Smooth muscle cell (in vitro differentiated cells): Measurements from ENCODE around the gene TRIM44. TPM values are rescaled to one million over a fixed set of nuclear protein-coding genes. Genes with fewer than 3 reads are reported as not detected.
"Not testable (repeated sequence)": the region's sequence is repeated elsewhere in the genome, so short reads cannot be mapped to it uniquely, and the experiment has no call there.

Experiments
- DNase-seq: peaks from one replicate; lab custom pipeline; 2025; ENCODE audit not compliant: unreplicated experiment; lab: John Stamatoyannopoulos, UW
- H2AFZ ChIP-seq: fragments of 200-600 bp; sonication (generic); 2 replicates; pipeline ENCODE4 v1.6.0; 2016; ENCODE audit warnings: antibody characterized with exemption, low read depth, mild to moderate bottlenecking
- H3F3A ChIP-seq: fragments of 200-600 bp; sonication (generic); 2 replicates; pipeline ENCODE4 v1.6.0; 2017; ENCODE audit warnings: antibody characterized with exemption, low read depth
- H3K27ac ChIP-seq: fragments of 200-600 bp; sonication (generic); 2 replicates; pipeline ENCODE4 v1.5.1; 2016; ENCODE audit warnings: low read depth, mild to moderate bottlenecking
- H3K27me3 ChIP-seq: fragments of 200-600 bp; sonication (generic); 2 replicates; pipeline ENCODE4 v1.6.1; 2016; ENCODE audit warnings: low read depth, mild to moderate bottlenecking
- H3K36me3 ChIP-seq: fragments of 200-600 bp; sonication (generic); 2 replicates; pipeline ENCODE4 v1.5.1; 2016; ENCODE audit warnings: low read depth
- H3K4me1 ChIP-seq: fragments of 200-600 bp; sonication (generic); 2 replicates; pipeline ENCODE4 v1.5.1; 2016; ENCODE audit warnings: low read depth
- H3K4me2 ChIP-seq: fragments of 200-600 bp; sonication (generic); 2 replicates; pipeline ENCODE4 v1.6.0; 2016; ENCODE audit warnings: mild to moderate bottlenecking
- H3K4me3 ChIP-seq: fragments of 200-600 bp; sonication (generic); 2 replicates; pipeline ENCODE4 v1.5.1; 2016; ENCODE audit warnings: mild to moderate bottlenecking
- H3K79me2 ChIP-seq: fragments of 200-600 bp; sonication (generic); 2 replicates; pipeline ENCODE4 v1.6.0; 2016; ENCODE audit warnings: low read depth, mild to moderate bottlenecking
- H3K9ac ChIP-seq: fragments of 200-600 bp; sonication (generic); 2 replicates; pipeline ENCODE4 v1.6.0; 2016; ENCODE audit warnings: low read depth
- H3K9me3 ChIP-seq: fragments of 200-600 bp; sonication (generic); replicated peaks from 2 replicates; pipeline ENCODE4 v1.5.1; 2016; ENCODE audit warnings: low read depth
- H4K20me1 ChIP-seq: fragments of 200-600 bp; sonication (generic); 2 replicates; pipeline ENCODE4 v1.6.0; 2016; ENCODE audit warnings: low read depth
- WGBS: methylation state at CpG from one replicate; pipeline ENCODE4 v1.1.7; 2016; ENCODE audit warnings: low lambda C conversion rate; 5-methylcytosine and 5-hydroxymethylcytosine counted together
- polyA plus RNA-seq: library from polyadenylated mRNA; unstranded; fragments of >200 nt; fragmentation: Nextera tagmentation; extraction: Ambion mirVana; gene quantifications from 2 replicates; pipeline ENCODE4 v1.2.1, GENCODE V29; 2016
- total RNA-seq: library from RNA; depleted of rRNA; stranded (reverse); fragments of >200 nt; gene quantifications from 2 replicates; pipeline ENCODE4 v1.2.3, GENCODE V29; 2014
- TF ChIP-seq, protein P1 (sequence below): fragments of 200-600 bp; sonication (generic); IDR thresholded peaks from 2 replicates; pipeline ENCODE4 v1.5.1; 2017; ENCODE audit warnings: borderline replicate concordance, mild to moderate bottlenecking, antibody characterized with exemption; ENCODE audit not compliant: insufficient read depth, poor library complexity, severe bottlenecking

Gene TRIM44
- total and polyA plus RNA-seq, 2 experiments from 2014 or later = 20.9 to 32.9 TPM

DNA sequence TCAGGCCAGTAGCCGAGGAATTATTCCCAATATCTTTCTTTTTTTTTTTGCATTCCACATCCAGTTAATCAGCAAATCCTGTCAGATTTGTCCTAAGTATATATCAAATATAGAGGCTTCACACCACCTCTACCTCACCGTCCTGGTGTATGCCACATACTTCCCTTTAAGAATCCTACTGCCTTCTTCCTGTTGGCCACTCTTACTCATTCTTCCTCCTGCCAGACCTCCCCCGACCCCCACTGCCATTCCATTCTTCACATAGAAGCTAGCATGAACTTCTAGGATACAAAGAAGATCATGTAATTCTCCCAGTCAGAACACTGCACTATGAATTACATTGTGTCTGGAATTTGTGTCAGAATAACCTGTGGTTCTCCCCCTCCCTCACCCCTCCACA lies 89.5 kb downstream of the TRIM44 start:
- H3K27me3 ChIP-seq = no peaks in the 10 kb centered on the region
- H3K9me3 ChIP-seq = no peaks in the 10 kb centered on the region
- peaks cover 43% of the 10 kb centered on the region for H4K20me1 ChIP-seq
- 74% methylated on average over 3 of the region's 3 CpGs for WGBS
- H3K4me1 ChIP-seq = no peaks in the 10 kb centered on the region
- H3K4me2 ChIP-seq = no peak overlapping the region
- no peak for DNase-seq
- no peak overlapping the region for H3K27ac ChIP-seq
- no peaks in the 10 kb centered on the region for H3F3A ChIP-seq
- no peak overlapping the region for H3K9ac ChIP-seq
- peaks cover 5% of the 10 kb centered on the region for H3K79me2 ChIP-seq
- TF ChIP-seq, protein P1, sequence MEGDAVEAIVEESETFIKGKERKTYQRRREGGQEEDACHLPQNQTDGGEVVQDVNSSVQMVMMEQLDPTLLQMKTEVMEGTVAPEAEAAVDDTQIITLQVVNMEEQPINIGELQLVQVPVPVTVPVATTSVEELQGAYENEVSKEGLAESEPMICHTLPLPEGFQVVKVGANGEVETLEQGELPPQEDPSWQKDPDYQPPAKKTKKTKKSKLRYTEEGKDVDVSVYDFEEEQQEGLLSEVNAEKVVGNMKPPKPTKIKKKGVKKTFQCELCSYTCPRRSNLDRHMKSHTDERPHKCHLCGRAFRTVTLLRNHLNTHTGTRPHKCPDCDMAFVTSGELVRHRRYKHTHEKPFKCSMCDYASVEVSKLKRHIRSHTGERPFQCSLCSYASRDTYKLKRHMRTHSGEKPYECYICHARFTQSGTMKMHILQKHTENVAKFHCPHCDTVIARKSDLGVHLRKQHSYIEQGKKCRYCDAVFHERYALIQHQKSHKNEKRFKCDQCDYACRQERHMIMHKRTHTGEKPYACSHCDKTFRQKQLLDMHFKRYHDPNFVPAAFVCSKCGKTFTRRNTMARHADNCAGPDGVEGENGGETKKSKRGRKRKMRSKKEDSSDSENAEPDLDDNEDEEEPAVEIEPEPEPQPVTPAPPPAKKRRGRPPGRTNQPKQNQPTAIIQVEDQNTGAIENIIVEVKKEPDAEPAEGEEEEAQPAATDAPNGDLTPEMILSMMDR = no peak
- no peaks in the 10 kb centered on the region for H3K36me3 ChIP-seq
- H3K4me3 ChIP-seq = no peak overlapping the region
- no peak overlapping the region for H2AFZ ChIP-seq

DNA sequence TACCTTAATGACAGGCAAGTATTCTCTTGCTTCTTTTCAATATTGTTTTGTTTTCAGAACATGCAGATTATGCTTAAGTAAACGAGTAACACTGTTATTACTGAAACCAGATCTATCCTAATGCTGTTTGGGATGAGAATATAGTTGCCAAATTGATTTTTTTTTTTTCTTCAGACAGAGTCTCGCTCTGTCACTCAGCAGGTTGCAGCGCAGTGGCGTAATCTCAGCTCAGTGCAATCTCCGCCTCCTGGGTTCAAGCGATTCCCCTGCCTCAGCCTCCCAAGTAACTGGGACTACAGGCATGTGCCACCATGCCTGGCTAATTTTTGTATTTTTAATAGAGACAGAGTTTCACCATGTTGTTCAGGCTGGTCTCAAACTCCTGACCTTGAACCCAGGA lies 91.0 kb downstream of the TRIM44 start:
- H3K79me2 ChIP-seq, H2AFZ ChIP-seq, H3K9me3 ChIP-seq, H3K36me3 ChIP-seq, H3K4me2 ChIP-seq, H3K27me3 ChIP-seq, H3K4me3 ChIP-seq, H3K27ac ChIP-seq, DNase-seq, H3K9ac ChIP-seq, H3K4me1 ChIP-seq, H3F3A ChIP-seq: not testable (repeated sequence)
- peaks cover 31% of the 10 kb centered on the region for H4K20me1 ChIP-seq
- WGBS = 98% methylated on average over 6 of the region's 6 CpGs

DNA sequence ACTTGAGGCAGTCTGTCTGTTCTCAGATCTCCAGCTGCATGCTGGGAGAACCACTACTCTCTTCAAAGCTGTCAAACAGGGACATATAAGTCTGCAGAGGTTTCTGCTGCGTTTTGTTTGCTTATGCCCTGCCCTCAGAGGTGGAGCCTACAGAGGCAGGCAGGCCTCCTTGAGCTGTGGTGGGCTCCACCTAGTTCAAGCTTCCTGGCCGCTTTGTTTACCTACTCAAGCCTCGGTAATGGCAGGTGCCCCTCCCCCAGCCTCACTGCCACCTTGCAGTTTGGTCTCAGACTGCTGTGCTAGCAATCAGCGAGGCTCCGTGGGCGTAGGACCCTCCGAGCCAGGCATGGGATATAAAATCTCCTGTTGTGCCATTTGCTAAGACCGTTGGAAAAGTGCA lies 97.4 kb downstream of the TRIM44 start:
- not testable (repeated sequence) for DNase-seq, H3K36me3 ChIP-seq, H3K27me3 ChIP-seq, H3K4me1 ChIP-seq, H3K9me3 ChIP-seq, H3K79me2 ChIP-seq, H3K4me3 ChIP-seq, H2AFZ ChIP-seq, H3F3A ChIP-seq, H3K4me2 ChIP-seq, H3K9ac ChIP-seq, H3K27ac ChIP-seq
- H4K20me1 ChIP-seq = peaks cover 51% of the 10 kb centered on the region
- WGBS = 70% methylated on average over 8 of the region's 8 CpGs

DNA sequence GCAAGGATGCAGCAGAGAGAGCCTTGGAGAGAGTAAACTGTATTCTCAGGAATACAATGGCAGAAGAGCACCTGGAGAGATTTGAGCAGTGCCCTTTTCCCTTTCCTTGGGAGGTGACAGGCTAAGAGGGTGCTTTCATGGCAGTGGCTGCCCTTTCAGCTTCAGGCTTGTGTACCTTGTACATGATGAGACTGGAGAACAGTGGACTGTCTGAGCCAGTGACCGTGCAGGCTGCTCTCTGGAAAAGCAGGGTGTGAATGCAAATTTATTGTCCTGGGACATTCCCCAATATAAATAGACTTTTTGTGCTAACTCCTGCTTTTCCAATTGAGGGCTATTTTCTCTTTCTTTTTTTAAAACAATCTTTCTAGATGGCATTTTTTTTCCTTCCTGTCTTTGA lies 99.3 kb downstream of the TRIM44 start:
- H3K9me3 ChIP-seq = no peaks in the 10 kb centered on the region
- peaks cover 9% of the 10 kb centered on the region for H3K79me2 ChIP-seq
- no peaks in the 10 kb centered on the region for H3K36me3 ChIP-seq
- H3K9ac ChIP-seq = no peak overlapping the region
- peaks cover 67% of the 10 kb centered on the region for H4K20me1 ChIP-seq
- TF ChIP-seq, protein P1 = no peak
- WGBS = 80% methylated on average over 1 of the region's 1 CpG
- H3K4me3 ChIP-seq = no peak overlapping the region
- no peak for DNase-seq
- H2AFZ ChIP-seq = no peak overlapping the region
- H3K27ac ChIP-seq = no peak overlapping the region
- H3F3A ChIP-seq = no peaks in the 10 kb centered on the region
- no peak overlapping the region for H3K4me2 ChIP-seq
- no peaks in the 10 kb centered on the region for H3K27me3 ChIP-seq
- no peaks in the 10 kb centered on the region for H3K4me1 ChIP-seq

DNA sequence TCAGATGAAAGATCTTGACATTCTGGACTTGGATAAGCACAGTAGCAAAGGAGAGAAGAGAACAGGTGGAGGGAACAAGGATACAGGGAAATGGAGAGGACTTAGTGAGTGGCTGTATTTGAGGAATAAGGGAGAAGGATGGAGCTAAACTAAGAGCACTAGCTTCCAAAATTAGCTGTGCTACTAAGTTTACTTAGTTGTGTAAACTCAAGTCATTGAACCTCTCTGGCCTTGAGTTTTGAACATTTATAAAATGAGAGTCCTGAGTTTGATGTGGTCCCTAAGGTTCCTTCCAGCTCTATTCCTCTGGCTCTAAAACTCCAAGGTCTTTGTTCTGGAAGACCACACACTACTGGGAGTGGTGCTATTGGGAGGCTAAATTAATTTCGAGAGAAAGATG lies 100.7 kb downstream of the TRIM44 start:
- Histone ChIP-seq H3K9ac (no peak overlapping the region), H3K4me1 (no peaks in the 10 kb centered on the region), H3F3A (no peaks in the 10 kb centered on the region), H3K27ac (no peak overlapping the region), H3K36me3 (no peaks in the 10 kb centered on the region), H3K27me3 (no peaks in the 10 kb centered on the region), H3K4me2 (no peak overlapping the region), H4K20me1 (peaks cover 78% of the 10 kb centered on the region), H2AFZ (no peak overlapping the region), H3K79me2 (peaks cover 11% of the 10 kb centered on the region), H3K4me3 (no peak overlapping the region), H3K9me3 (no peaks in the 10 kb centered on the region)
- DNase-seq = no peak
- TF ChIP-seq, protein P1 = no peak
- 96% methylated on average over 1 of the region's 1 CpG for WGBS
